ENCODE measurements around the gene SEMA4D. TPM values are rescaled to one million over a fixed set of nuclear protein-coding genes. Genes with fewer than 3 reads are reported as not detected.

Gene SEMA4D
- total and polyA plus RNA-seq, 4 donors, result 30.9 to 124 (median 89.0) TPM

- no peaks in the 10 kb centered on the region for H3K27me3 ChIP-seq (ENCODE audit: control insufficient read depth, insufficient read depth, low read length)
- H3K36me3 ChIP-seq (ENCODE audit: control insufficient read depth, insufficient read depth, low read length), result peaks cover 69% of the 10 kb centered on the region
- DNase-seq (ENCODE audit: low read depth in 4 of 6, low spot score in 6 of 6), result peak in 3 of 6 donors; percentile 22 to 68 (median 66)
- peaks cover 46% of the 10 kb centered on the region for H3K4me1 ChIP-seq (ENCODE audit: control insufficient read depth, insufficient read depth, low read length)
- peak overlapping the region; percentile 48 for H3K27ac ChIP-seq (ENCODE audit: low read depth, low read length)
- no peak overlapping the region for H3K4me3 ChIP-seq (ENCODE audit: low read depth, low read length)
- no peaks in the 10 kb centered on the region for H3K9me3 ChIP-seq (ENCODE audit: control insufficient read depth, insufficient read depth, low read length)
- 61% methylated on average over 4 of the region's 8 CpGs for WGBS (ENCODE audit: insufficient coverage)
These were observed 138.1 kb downstream of the SEMA4D start for GRCh38 chr9:89359751-89360261.

DNA sequence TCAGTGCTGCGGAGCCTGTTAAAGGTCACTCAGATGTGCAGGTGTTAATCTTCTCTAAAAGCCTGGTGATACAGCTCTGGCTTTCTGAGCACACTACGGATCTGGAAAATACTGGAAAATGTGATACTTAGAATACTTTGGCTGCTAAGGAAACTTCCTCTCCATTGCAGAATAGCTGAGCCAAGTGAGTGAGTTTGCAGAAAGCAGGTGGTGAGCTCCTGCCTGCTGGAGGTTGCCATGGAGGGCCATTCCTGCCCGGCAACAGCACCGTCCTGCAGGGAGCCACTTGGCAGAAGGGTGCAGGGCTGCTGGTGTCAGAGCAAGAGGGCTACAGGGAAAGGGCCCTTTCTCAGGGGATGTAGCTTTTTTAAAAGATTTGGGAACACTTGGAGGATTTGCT lies 138.9 kb downstream of the SEMA4D start:
- peak in 4 of 6 donors; percentile 45 to 74 (median 58) for DNase-seq (ENCODE audit: low read depth in 4 of 6, low spot score in 6 of 6)
- peak overlapping the region; percentile 57 for H3K27ac ChIP-seq (ENCODE audit: low read depth, low read length)
- 44% methylated on average over 4 of the region's 4 CpGs for WGBS (ENCODE audit: insufficient coverage)
- H3K27me3 ChIP-seq (ENCODE audit: control insufficient read depth, insufficient read depth, low read length), result no peaks in the 10 kb centered on the region
- H3K4me3 ChIP-seq (ENCODE audit: low read depth, low read length), result no peak overlapping the region
- H3K36me3 ChIP-seq (ENCODE audit: control insufficient read depth, insufficient read depth, low read length), result peaks cover 69% of the 10 kb centered on the region
- H3K9me3 ChIP-seq (ENCODE audit: control insufficient read depth, insufficient read depth, low read length), result no peaks in the 10 kb centered on the region
- peaks cover 46% of the 10 kb centered on the region for H3K4me1 ChIP-seq (ENCODE audit: control insufficient read depth, insufficient read depth, low read length)

DNA sequence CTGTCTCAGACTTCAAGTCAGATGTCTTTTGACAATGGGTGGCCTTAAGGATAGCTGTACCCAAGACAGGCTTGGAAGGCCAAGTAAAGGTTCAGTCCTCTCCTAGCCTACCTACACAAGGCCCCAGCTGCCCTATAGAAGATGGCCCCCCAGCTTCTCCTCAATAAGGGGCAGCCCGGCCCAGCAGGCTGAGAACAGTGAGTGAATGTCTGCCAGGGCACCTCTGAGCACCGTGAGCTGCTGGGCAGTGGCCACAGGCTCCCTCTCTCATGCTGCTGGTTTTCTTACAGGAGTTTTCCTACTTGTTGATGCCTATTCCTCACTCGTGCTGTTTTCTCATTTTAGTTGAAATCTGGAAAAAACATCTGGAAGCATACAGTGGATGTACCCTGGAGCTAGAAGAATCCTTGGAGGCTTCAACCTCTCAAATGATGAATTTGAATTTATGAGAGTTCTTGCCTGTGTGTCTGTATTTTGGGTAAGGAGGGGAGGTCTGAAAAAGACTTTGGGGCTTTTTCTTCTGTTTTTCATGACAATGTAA lies 139.5 kb downstream of the SEMA4D start:
- H3K36me3 ChIP-seq (ENCODE audit: control insufficient read depth, insufficient read depth, low read length), result peaks cover 68% of the 10 kb centered on the region
- WGBS (ENCODE audit: insufficient coverage), result 54% methylated on average over 3 of the region's 3 CpGs
- H3K9me3 ChIP-seq (ENCODE audit: control insufficient read depth, insufficient read depth, low read length), result no peaks in the 10 kb centered on the region
- DNase-seq (ENCODE audit: low read depth in 4 of 6, low spot score in 6 of 6), result no peak
- H3K27me3 ChIP-seq (ENCODE audit: control insufficient read depth, insufficient read depth, low read length), result no peaks in the 10 kb centered on the region
- no peak overlapping the region for H3K4me3 ChIP-seq (ENCODE audit: low read depth, low read length)
- H3K27ac ChIP-seq (ENCODE audit: low read depth, low read length), result peak overlapping the region; percentile 57
- peaks cover 46% of the 10 kb centered on the region for H3K4me1 ChIP-seq (ENCODE audit: control insufficient read depth, insufficient read depth, low read length)

GRCh38 chr9:89357331-89358197 lies 140.3 kb downstream of the SEMA4D start:
- H3K27ac ChIP-seq (ENCODE audit: low read depth, low read length), result no peak overlapping the region
- H3K27me3 ChIP-seq (ENCODE audit: control insufficient read depth, insufficient read depth, low read length), result no peaks in the 10 kb centered on the region
- H3K9me3 ChIP-seq (ENCODE audit: control insufficient read depth, insufficient read depth, low read length), result no peaks in the 10 kb centered on the region
- peaks cover 67% of the 10 kb centered on the region for H3K36me3 ChIP-seq (ENCODE audit: control insufficient read depth, insufficient read depth, low read length)
- H3K4me3 ChIP-seq (ENCODE audit: low read depth, low read length), result no peak overlapping the region
- no peak for DNase-seq (ENCODE audit: low read depth in 4 of 6, low spot score in 6 of 6)
- peaks cover 37% of the 10 kb centered on the region for H3K4me1 ChIP-seq (ENCODE audit: control insufficient read depth, insufficient read depth, low read length)
- 88% methylated on average over 4 of the region's 8 CpGs for WGBS (ENCODE audit: insufficient coverage)

- no peak overlapping the region for H3K27ac ChIP-seq (ENCODE audit: low read depth, low read length)
- H3K36me3 ChIP-seq (ENCODE audit: control insufficient read depth, insufficient read depth, low read length), result peaks cover 59% of the 10 kb centered on the region
- H3K9me3 ChIP-seq (ENCODE audit: control insufficient read depth, insufficient read depth, low read length), result no peaks in the 10 kb centered on the region
- WGBS (ENCODE audit: insufficient coverage), result 100% methylated on average over 2 of the region's 2 CpGs
- DNase-seq (ENCODE audit: low read depth in 4 of 6, low spot score in 6 of 6), result no peak
- no peaks in the 10 kb centered on the region for H3K27me3 ChIP-seq (ENCODE audit: control insufficient read depth, insufficient read depth, low read length)
- peaks cover 30% of the 10 kb centered on the region for H3K4me1 ChIP-seq (ENCODE audit: control insufficient read depth, insufficient read depth, low read length)
- H3K4me3 ChIP-seq (ENCODE audit: low read depth, low read length), result no peak overlapping the region
These were observed 141.1 kb downstream of the SEMA4D start for GRCh38 chr9:89356782-89357181.

DNA sequence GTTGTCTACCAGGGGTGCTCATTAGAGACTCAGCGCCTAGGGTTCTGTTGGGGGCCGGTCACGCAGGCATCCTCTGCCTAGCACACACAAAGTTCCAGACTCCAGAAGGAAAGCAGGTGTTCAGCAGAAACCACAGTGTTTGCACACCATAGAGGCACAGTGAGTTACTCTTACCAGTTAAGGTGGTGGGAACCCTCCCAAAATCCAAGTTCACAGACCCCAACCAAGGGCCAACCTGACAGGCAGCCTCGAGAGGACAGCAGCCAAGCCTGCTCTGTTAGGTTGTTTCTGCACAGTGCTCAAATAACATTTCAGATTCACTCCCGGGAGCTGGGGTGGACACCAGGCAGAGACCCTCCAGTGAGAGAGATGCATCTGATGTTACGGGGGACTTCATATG lies 143.4 kb downstream of the SEMA4D start:
- no peak overlapping the region for H3K27ac ChIP-seq (ENCODE audit: low read depth, low read length)
- H3K36me3 ChIP-seq (ENCODE audit: control insufficient read depth, insufficient read depth, low read length), result peaks cover 71% of the 10 kb centered on the region
- DNase-seq (ENCODE audit: low read depth in 4 of 6, low spot score in 6 of 6), result no peak
- H3K4me3 ChIP-seq (ENCODE audit: low read depth, low read length), result no peak overlapping the region
- H3K27me3 ChIP-seq (ENCODE audit: control insufficient read depth, insufficient read depth, low read length), result no peaks in the 10 kb centered on the region
- peaks cover 17% of the 10 kb centered on the region for H3K4me1 ChIP-seq (ENCODE audit: control insufficient read depth, insufficient read depth, low read length)
- no peaks in the 10 kb centered on the region for H3K9me3 ChIP-seq (ENCODE audit: control insufficient read depth, insufficient read depth, low read length)
- 100% methylated on average over 2 of the region's 6 CpGs for WGBS (ENCODE audit: insufficient coverage)

DNA sequence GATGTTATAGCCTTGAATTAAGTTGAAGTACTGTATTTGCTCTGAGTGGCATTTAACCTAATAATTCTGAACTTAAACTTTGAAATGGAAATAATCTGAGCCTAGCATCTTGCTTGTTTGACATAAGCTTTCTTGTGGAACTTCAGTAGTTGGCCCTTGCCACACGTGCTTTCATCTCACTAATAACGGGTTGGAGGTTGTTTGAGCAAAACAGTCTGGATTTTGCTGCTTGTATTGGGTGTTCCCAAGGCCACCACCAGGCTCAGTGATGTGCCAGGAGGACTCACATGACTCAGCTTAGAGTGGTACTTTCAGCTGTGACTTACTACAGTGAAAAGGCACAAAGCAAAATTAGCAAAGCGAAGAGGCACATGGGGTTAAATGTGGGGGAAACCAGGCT lies 143.9 kb downstream of the SEMA4D start:
- DNase-seq (ENCODE audit: low read depth in 4 of 6, low spot score in 6 of 6), result no peak
- WGBS (ENCODE audit: insufficient coverage), result 100% methylated on average over 3 of the region's 3 CpGs
- Histone ChIP-seq H3K4me1 (ENCODE audit: control insufficient read depth, insufficient read depth, low read length) (peaks cover 16% of the 10 kb centered on the region), H3K27ac (ENCODE audit: low read depth, low read length) (no peak overlapping the region), H3K36me3 (ENCODE audit: control insufficient read depth, insufficient read depth, low read length) (peaks cover 70% of the 10 kb centered on the region), H3K27me3 (ENCODE audit: control insufficient read depth, insufficient read depth, low read length) (no peaks in the 10 kb centered on the region), H3K9me3 (ENCODE audit: control insufficient read depth, insufficient read depth, low read length) (no peaks in the 10 kb centered on the region), H3K4me3 (ENCODE audit: low read depth, low read length) (no peak overlapping the region)

DNA sequence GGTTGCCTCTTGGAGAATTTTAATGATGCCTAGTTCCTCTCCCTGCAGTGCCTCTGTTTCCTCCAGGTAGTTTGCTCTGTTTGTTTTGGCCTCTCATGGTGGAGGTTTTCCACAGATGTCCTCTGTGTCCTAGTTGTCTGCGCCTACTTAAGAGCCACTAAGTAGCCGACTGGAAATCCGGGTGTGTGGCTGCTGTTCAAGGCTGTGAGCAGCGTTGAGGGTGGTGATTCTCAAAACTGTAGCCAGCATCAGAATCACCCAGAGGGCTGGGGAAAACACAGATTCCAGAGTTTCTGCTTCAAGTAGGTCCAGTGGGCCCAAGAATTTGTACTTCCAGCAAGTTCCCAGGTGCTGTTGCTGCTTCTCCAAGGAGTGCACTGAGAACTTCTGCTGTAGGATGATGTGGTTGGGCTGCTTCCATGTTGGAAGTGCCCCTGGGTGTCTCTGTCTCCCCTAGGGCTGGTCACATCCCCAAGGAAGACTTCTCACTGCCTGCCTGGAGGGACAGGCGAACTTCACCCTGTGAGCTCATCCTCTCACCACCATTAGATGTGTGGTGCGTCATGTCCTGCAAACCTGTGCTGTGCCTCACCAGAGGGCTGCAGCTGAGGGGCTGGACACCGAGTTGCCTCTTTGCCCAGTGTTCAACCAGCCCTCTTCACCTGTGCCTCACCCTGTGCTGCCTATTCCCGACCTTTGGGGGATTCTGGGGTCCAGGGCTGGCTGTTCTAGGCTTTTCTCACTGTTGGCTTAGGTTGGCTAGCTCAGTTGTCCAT lies 144.9 kb downstream of the SEMA4D start:
- Histone ChIP-seq H3K27me3 (ENCODE audit: control insufficient read depth, insufficient read depth, low read length) (no peaks in the 10 kb centered on the region), H3K9me3 (ENCODE audit: control insufficient read depth, insufficient read depth, low read length) (no peaks in the 10 kb centered on the region), H3K4me3 (ENCODE audit: low read depth, low read length) (no peak overlapping the region), H3K36me3 (ENCODE audit: control insufficient read depth, insufficient read depth, low read length) (peaks cover 70% of the 10 kb centered on the region), H3K27ac (ENCODE audit: low read depth, low read length) (no peak overlapping the region), H3K4me1 (ENCODE audit: control insufficient read depth, insufficient read depth, low read length) (peaks cover 7% of the 10 kb centered on the region)
- over 99% methylated on average over 8 of the region's 8 CpGs for WGBS (ENCODE audit: insufficient coverage)
- no peak for DNase-seq (ENCODE audit: low read depth in 4 of 6, low spot score in 6 of 6)

DNA sequence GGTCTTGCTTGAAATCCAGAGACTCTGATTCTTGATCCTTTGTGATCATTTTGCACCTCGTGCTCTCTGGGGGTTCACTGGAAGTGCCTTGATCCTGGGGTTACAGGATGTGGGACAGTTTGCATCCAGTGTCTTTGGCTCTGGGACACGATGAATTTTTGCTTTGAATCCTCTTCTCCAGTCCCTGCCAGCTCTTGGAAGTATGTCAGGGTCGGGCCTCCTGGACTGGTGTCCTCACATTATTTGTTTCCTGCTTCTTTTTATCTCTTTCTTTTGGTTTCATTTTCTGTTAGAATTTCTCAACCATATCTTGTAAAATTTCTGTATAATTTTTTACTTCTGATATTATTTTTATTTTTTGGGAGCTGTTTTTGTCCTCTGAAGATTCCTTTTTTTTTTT lies 145.5 kb downstream of the SEMA4D start:
- no peaks in the 10 kb centered on the region for H3K9me3 ChIP-seq (ENCODE audit: control insufficient read depth, insufficient read depth, low read length)
- H3K27me3 ChIP-seq (ENCODE audit: control insufficient read depth, insufficient read depth, low read length), result no peaks in the 10 kb centered on the region
- peaks cover 69% of the 10 kb centered on the region for H3K36me3 ChIP-seq (ENCODE audit: control insufficient read depth, insufficient read depth, low read length)
- 100% methylated on average over 2 of the region's 3 CpGs for WGBS (ENCODE audit: insufficient coverage)
- no peak overlapping the region for H3K27ac ChIP-seq (ENCODE audit: low read depth, low read length)
- H3K4me1 ChIP-seq (ENCODE audit: control insufficient read depth, insufficient read depth, low read length), result peaks cover under 1% of the 10 kb centered on the region
- no peak overlapping the region for H3K4me3 ChIP-seq (ENCODE audit: low read depth, low read length)
- DNase-seq (ENCODE audit: low read depth in 4 of 6, low spot score in 6 of 6), result no peak
